ENCODE measurements around the gene CPTP.

CPTP gene

DNA sequence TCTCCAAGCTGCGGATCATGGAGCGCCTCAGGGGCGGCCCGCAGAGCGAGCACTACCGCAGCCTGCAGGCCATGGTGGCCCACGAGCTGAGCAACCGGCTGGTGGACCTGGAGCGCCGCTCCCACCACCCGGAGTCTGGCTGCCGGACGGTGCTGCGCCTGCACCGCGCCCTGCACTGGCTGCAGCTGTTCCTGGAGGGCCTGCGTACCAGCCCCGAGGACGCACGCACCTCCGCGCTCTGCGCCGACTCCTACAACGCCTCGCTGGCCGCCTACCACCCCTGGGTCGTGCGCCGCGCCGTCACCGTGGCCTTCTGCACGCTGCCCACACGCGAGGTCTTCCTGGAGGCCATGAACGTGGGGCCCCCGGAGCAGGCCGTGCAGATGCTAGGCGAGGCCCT, 2.7 kb downstream of the CPTP start:
- Histone ChIP-seq H3K9ac (ENCODE audit: low read depth, low read length) (no peak overlapping the region), H3K9me3 (ENCODE audit: control insufficient read depth, insufficient read depth, low read length) (no peaks in the 10 kb centered on the region), H3K36me3 (ENCODE audit: insufficient read depth, low read length) (no peaks in the 10 kb centered on the region), H3K4me1 (ENCODE audit: insufficient read depth, low read length) (0 out of 2 replicates have a peak, but pooled peaks cover 5% of the 10 kb centered on the region)

GRCh38 chr1:1328254-1328653, 3.7 kb downstream of the CPTP start:
- Histone ChIP-seq H3K9ac (ENCODE audit: low read depth, low read length) (no peak overlapping the region), H3K36me3 (ENCODE audit: insufficient read depth, low read length) (no peaks in the 10 kb centered on the region), H3K4me1 (ENCODE audit: insufficient read depth, low read length) (0 out of 2 replicates have a peak, but pooled peaks cover 4% of the 10 kb centered on the region), H3K9me3 (ENCODE audit: control insufficient read depth, insufficient read depth, low read length) (no peaks in the 10 kb centered on the region)

DNA sequence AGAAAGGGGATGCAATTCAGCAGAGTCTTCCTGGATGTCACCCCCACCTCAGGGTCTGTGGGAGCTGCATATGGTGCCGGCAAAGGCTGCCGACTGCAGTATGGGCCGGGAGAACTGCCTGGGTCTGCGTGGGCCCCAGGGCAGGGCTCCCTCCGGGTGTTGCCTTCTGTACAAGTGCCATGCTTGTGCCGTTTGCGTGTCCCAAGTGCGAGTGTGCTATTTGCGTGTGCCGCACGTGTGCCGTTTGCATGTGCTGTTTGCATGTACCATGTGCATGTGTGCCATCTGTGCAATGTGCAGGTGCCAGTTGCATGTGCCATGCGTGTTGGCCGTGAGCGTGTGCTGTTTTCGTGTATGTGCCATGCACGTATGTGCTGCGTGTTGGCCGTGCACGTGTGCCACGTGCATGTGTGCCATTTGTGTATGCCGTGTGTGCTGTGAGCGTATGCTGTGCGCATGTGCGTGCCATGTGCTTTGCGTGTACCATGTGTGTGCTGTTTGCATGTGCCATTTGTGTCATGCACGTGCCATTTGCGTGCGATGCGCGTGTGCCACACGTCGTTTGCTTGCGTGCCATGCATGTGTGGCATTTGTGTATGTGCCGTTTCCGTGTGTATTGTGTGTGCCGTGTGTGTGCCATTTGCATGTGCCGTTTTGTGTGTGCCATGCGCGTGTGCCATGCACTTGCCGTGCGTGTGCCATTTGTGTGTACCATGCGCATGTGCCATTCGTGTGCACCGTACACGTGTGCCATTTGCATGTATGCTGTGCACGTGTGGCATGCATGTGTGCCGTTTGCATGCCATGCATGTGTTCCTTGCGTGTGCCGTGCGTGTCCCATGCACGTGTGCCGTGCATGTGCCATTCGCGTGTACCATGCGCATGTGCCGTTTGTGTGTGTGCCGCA, 5.0 kb downstream of the CPTP start:
- H3K4me1 ChIP-seq (ENCODE audit: insufficient read depth, low read length): no peaks in the 10 kb centered on the region
- no peaks in the 10 kb centered on the region for H3K9me3 ChIP-seq (ENCODE audit: control insufficient read depth, insufficient read depth, low read length)
- no peaks in the 10 kb centered on the region for H3K36me3 ChIP-seq (ENCODE audit: insufficient read depth, low read length)
- no peak overlapping the region for H3K9ac ChIP-seq (ENCODE audit: low read depth, low read length)

DNA sequence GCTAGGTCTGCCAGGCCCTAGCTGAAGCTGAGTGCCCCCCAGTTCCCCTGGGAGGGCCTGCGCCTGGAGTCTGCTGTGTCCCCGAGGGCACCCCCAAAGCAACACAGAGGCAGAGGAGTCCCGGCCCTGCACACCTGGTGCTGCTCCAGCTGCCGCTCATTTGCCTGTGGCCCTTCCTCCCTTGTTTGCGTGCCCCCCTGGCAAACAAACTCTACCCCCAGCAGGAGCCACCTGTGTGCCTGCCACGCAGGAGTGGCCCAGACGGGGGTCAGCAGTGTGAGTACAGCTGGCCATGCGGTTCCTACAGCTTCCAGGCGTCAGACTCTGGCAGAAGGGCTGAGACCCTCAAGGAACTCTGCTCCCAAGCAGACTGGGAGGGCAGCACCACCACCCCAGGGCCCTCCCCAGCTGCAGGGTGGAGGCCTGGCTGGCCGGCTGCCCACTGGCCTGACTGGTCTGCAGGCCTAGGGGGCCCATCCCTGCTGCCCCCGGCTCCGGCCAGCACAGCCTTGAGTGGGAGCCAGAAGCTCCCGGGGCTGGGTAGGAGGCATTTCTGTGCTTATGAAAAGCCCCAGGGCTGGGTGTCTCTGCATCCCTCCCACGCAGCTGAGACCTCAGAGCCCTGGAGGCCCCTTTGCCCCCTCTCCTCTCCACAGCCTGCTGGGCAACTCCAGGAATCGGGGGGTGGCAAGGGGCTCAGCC, 5.9 kb downstream of the CPTP start:
- no peak overlapping the region for H3K9ac ChIP-seq (ENCODE audit: low read depth, low read length)
- no peaks in the 10 kb centered on the region for H3K36me3 ChIP-seq (ENCODE audit: insufficient read depth, low read length)
- no peaks in the 10 kb centered on the region for H3K9me3 ChIP-seq (ENCODE audit: control insufficient read depth, insufficient read depth, low read length)
- H3K4me1 ChIP-seq (ENCODE audit: insufficient read depth, low read length): no peaks in the 10 kb centered on the region

GRCh38 chr1:1331068-1331965, 6.7 kb downstream of the CPTP start, which contains the start of gene TAS1R3:
Gene TAS1R3, plus strand, starts transcription at chr1:1331280. Its CDS starts 66 bp downstream, at chr1:1331346.
- H3K4me1 ChIP-seq (ENCODE audit: insufficient read depth, low read length): no peaks in the 10 kb centered on the region
- H3K36me3 ChIP-seq (ENCODE audit: insufficient read depth, low read length): no peaks in the 10 kb centered on the region
- no peak within 1 kb of the TSS for H3K9ac ChIP-seq (ENCODE audit: low read depth, low read length)
- no peaks in the 10 kb centered on the region for H3K9me3 ChIP-seq (ENCODE audit: control insufficient read depth, insufficient read depth, low read length)

- Histone ChIP-seq H3K9me3 (ENCODE audit: control insufficient read depth, insufficient read depth, low read length) (no peaks in the 10 kb centered on the region), H3K4me1 (ENCODE audit: insufficient read depth, low read length) (no peaks in the 10 kb centered on the region), H3K9ac (ENCODE audit: low read depth, low read length) (no peak overlapping the region), H3K36me3 (ENCODE audit: insufficient read depth, low read length) (no peaks in the 10 kb centered on the region)
These were observed 7.6 kb downstream of the CPTP start for GRCh38 chr1:1332031-1332755.

- Histone ChIP-seq H3K9me3 (ENCODE audit: control insufficient read depth, insufficient read depth, low read length) (no peaks in the 10 kb centered on the region), H3K9ac (ENCODE audit: low read depth, low read length) (no peak overlapping the region), H3K36me3 (ENCODE audit: insufficient read depth, low read length) (no peaks in the 10 kb centered on the region), H3K4me1 (ENCODE audit: insufficient read depth, low read length) (no peaks in the 10 kb centered on the region)
These were observed 8.3 kb downstream of the CPTP start for GRCh38 chr1:1332774-1333480.

DNA sequence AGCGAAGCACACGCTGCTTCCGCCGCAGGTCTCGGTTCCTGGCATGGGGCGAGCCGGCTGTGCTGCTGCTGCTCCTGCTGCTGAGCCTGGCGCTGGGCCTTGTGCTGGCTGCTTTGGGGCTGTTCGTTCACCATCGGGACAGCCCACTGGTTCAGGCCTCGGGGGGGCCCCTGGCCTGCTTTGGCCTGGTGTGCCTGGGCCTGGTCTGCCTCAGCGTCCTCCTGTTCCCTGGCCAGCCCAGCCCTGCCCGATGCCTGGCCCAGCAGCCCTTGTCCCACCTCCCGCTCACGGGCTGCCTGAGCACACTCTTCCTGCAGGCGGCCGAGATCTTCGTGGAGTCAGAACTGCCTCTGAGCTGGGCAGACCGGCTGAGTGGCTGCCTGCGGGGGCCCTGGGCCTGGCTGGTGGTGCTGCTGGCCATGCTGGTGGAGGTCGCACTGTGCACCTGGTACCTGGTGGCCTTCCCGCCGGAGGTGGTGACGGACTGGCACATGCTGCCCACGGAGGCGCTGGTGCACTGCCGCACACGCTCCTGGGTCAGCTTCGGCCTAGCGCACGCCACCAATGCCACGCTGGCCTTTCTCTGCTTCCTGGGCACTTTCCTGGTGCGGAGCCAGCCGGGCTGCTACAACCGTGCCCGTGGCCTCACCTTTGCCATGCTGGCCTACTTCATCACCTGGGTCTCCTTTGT, 9.1 kb downstream of the CPTP start:
- Histone ChIP-seq H3K4me1 (ENCODE audit: insufficient read depth, low read length) (no peaks in the 10 kb centered on the region), H3K36me3 (ENCODE audit: insufficient read depth, low read length) (no peaks in the 10 kb centered on the region), H3K9me3 (ENCODE audit: control insufficient read depth, insufficient read depth, low read length) (no peaks in the 10 kb centered on the region), H3K9ac (ENCODE audit: low read depth, low read length) (no peak overlapping the region)

DNA sequence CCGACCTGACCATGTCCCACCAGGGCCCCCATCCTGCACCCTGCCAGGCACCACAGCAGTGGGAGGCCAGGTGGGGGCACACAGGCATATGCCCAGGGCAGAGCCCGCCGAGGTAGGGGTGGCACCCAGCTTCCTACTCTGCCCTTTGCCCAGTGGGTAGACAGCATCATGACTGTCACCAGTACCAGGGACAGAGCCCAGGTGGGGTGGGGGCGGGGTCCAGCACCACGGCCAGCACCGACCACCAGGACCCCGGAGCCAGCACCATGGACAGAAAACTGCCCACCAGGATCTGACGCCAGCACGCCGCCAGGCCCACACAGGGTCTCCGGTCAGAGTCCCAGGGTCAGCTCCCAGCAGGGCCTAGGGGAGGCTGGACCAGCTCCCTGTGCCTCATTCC, 10.2 kb downstream of the CPTP start:
- no peaks in the 10 kb centered on the region for H3K9me3 ChIP-seq (ENCODE audit: control insufficient read depth, insufficient read depth, low read length)
- H3K9ac ChIP-seq (ENCODE audit: low read depth, low read length): no peak overlapping the region
- H3K36me3 ChIP-seq (ENCODE audit: insufficient read depth, low read length): no peaks in the 10 kb centered on the region
- no peaks in the 10 kb centered on the region for H3K4me1 ChIP-seq (ENCODE audit: insufficient read depth, low read length)

GRCh38 chr1:1335283-1335682, 10.7 kb downstream of the CPTP start:
- Histone ChIP-seq H3K4me1 (ENCODE audit: insufficient read depth, low read length) (no peaks in the 10 kb centered on the region), H3K9ac (ENCODE audit: low read depth, low read length) (no peak overlapping the region), H3K36me3 (ENCODE audit: insufficient read depth, low read length) (no peaks in the 10 kb centered on the region), H3K9me3 (ENCODE audit: control insufficient read depth, insufficient read depth, low read length) (no peaks in the 10 kb centered on the region)

- H3K9ac ChIP-seq (ENCODE audit: low read depth, low read length): no peak overlapping the region
- H3K9me3 ChIP-seq (ENCODE audit: control insufficient read depth, insufficient read depth, low read length): no peaks in the 10 kb centered on the region
- H3K4me1 ChIP-seq (ENCODE audit: insufficient read depth, low read length): no peaks in the 10 kb centered on the region
- no peaks in the 10 kb centered on the region for H3K36me3 ChIP-seq (ENCODE audit: insufficient read depth, low read length)
These were observed 11.2 kb downstream of the CPTP start for GRCh38 chr1:1335792-1336248.

DNA sequence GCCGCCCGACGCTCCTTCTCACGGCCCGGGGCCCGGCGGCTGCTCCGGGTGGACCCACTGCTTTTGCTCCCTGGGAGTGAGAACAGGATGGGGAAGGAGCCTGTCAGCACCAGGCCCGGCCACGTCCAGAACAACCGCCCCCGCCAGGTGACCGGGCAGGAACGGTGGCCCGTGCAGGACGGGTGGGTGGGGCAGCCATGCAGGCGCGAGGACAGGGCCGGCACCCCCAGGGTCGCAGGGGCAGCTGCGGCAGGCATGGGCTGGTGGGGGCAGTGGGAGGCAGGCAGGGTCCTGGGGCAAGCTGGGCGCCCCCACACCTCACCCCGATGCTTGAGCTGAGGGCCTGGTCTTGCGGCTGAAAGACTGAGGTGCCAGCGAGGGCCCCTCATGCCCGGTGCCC, 11.8 kb downstream of the CPTP start:
- Histone ChIP-seq H3K4me1 (ENCODE audit: insufficient read depth, low read length) (no peaks in the 10 kb centered on the region), H3K9me3 (ENCODE audit: control insufficient read depth, insufficient read depth, low read length) (no peaks in the 10 kb centered on the region), H3K36me3 (ENCODE audit: insufficient read depth, low read length) (0 out of 2 replicates have a peak, but pooled peaks cover 5% of the 10 kb centered on the region), H3K9ac (ENCODE audit: low read depth, low read length) (no peak overlapping the region)

All from ES-I3 (cell line).